Mucosa of descending colon (tissue), 3 donors: Measurements from ENCODE around the gene DAGLB. TPM values are rescaled to one million over a fixed set of nuclear protein-coding genes. Genes with fewer than 3 reads are reported as not detected.

ENCODE experiments used
- ATAC-seq: fragments of 200-7000 bp; cut with Tn5 transposase; one replicate; pipeline ENCODE4 v1.9.1; 2020; ENCODE audit warnings: mild to moderate bottlenecking, moderate library complexity
- DNase-seq, 3 donors: peaks; one replicate each; pipeline ENCODE4 v3.0.0-alpha.2; 2020
- H3K36me3 ChIP-seq: fragments of 200-600 bp; one replicate; pipeline ENCODE4 v1.8.0; 2021; ENCODE audit warnings: low read depth, mild to moderate bottlenecking
- H3K4me1 ChIP-seq: fragments of 200-600 bp; one replicate; pipeline ENCODE4 v1.8.0; 2021; ENCODE audit warnings: low read depth, mild to moderate bottlenecking
- H3K4me3 ChIP-seq: fragments of 200-600 bp; one replicate; pipeline ENCODE4 v1.8.0; 2021; ENCODE audit warnings: mild to moderate bottlenecking
- H3K9me3 ChIP-seq: fragments of 200-600 bp; one replicate; pipeline ENCODE4 v1.8.0; 2021; ENCODE audit warnings: mild to moderate bottlenecking
- CTCF ChIP-seq: fragments of 200-600 bp; IDR thresholded peaks from one replicate; pipeline ENCODE4 v1.8.0; 2022; ENCODE audit warnings: antibody characterized with exemption, mild to moderate bottlenecking
- intact Hi-C, 2 donors: fragments of 100-400 bp; cut with DNase I in 1 of 2; cut with micrococcal nuclease in 1 of 2; formaldehyde crosslinking; loops; one replicate each; pipeline versions ENCODE4 v1.11.0 to v1.11.1; 2022; cut with DNase I, micrococcal nuclease
- total RNA-seq, 3 donors: library from RNA; stranded (reverse); fragmentation: NEBNext Ultra II Directional in 2 of 3; extraction: Animal tissue kit (Norgen Biotek cat#: 25700) in 2 of 3; gene quantifications; one replicate each; pipeline versions ENCODE4 v1.2.1 to v1.2.4, GENCODE V29; 2021 to 2023
- donor health status: DM: no; HTN: no; CAD: no; lungs with moderate emphysema.
- donor health status: DM: no; HTN: no; CAD: no.
- donor health status: DM: no; HTN: yes; CAD: no.

DAGLB gene
- total RNA-seq, 3 donors from 2014 or later, result 18.4 to 25.4 (median 20.3) TPM

GRCh38 chr7:6433784-6434615 is 13.8 kb downstream of the DAGLB start:
- ATAC-seq, result no peak
- Histone ChIP-seq H3K4me1 (peaks cover 11% of the 10 kb centered on the region), H3K9me3 (no peaks in the 10 kb centered on the region), H3K36me3 (no peaks in the 10 kb centered on the region), H3K4me3 (no peak overlapping the region)
- no peak for DNase-seq
- no peak for TF ChIP-seq CTCF
- intact Hi-C loops, result loop anchor here in 1 of 2 donors (10.0 kb wide), 1 partner anchor 159 kb away; the partner anchor contains the start of gene CYTH3

- H3K36me3 ChIP-seq, result no peaks in the 10 kb centered on the region
- intact Hi-C loops, result loop anchor here in 1 of 2 donors (10.0 kb wide), 1 partner anchor 158 kb away; the partner anchor contains the start of gene CYTH3
Observed at GRCh38 chr7:6432781-6433180, 15.0 kb downstream of the DAGLB start.

GRCh38 chr7:6430974-6431373 is 16.8 kb downstream of the DAGLB start:
- no peaks in the 10 kb centered on the region for H3K36me3 ChIP-seq
- H3K9me3 ChIP-seq, result no peaks in the 10 kb centered on the region
- peaks cover 9% of the 10 kb centered on the region for H3K4me1 ChIP-seq
- no peak for TF ChIP-seq CTCF
- DNase-seq, result no peak
- no peak overlapping the region for H3K4me3 ChIP-seq
- intact Hi-C loops, result loop anchor here in 1 of 2 donors (10.0 kb wide), 1 partner anchor 156 kb away; the partner anchor contains the start of gene CYTH3
- no peak for ATAC-seq

More at GRCh38 chr7:6432781-6433180, 15.0 kb downstream of the DAGLB start:
- Histone ChIP-seq H3K4me1 (peaks cover 9% of the 10 kb centered on the region), H3K9me3 (no peaks in the 10 kb centered on the region), H3K4me3 (no peak overlapping the region)
- no peak for TF ChIP-seq CTCF
- DNase-seq (no peak), ATAC-seq (no peak)

GRCh38 chr7:6430271-6430940 is 17.3 kb downstream of the DAGLB start:
- no peak for TF ChIP-seq CTCF
- intact Hi-C loops, result loop anchor here in 1 of 2 donors (10.0 kb wide), 1 partner anchor 156 kb away; the partner anchor contains the start of gene CYTH3
- H3K36me3 ChIP-seq, result no peaks in the 10 kb centered on the region

GRCh38 chr7:6425948-6426347 is 21.8 kb downstream of the DAGLB start:
- H3K9me3 ChIP-seq, result no peaks in the 10 kb centered on the region
- no peak for DNase-seq

More at GRCh38 chr7:6430271-6430940, 17.3 kb downstream of the DAGLB start:
- Histone ChIP-seq H3K9me3 (no peaks in the 10 kb centered on the region), H3K4me3 (no peak overlapping the region), H3K4me1 (peaks cover 7% of the 10 kb centered on the region)
- ATAC-seq, result no peak
- no peak for DNase-seq

More at GRCh38 chr7:6425948-6426347, 21.8 kb downstream of the DAGLB start:
- ATAC-seq, result no peak
- TF ChIP-seq CTCF, result no peak
- no peaks in the 10 kb centered on the region for H3K4me1 ChIP-seq
- H3K36me3 ChIP-seq, result no peaks in the 10 kb centered on the region
- no peak overlapping the region for H3K4me3 ChIP-seq
- intact Hi-C loops, result no loop called here
